SK-N-SH treated with all-trans-retinoic acid at 6 μM for 48 hours (cell line): ENCODE measurements around the gene MIA2.
A peak's percentile ranks its signal among the peaks of the same experiment; 100 is the strongest.

Experiments
- ATAC-seq: fragments of 200-7000 bp; cut with Tn5 transposase; 3 replicates; pipeline ENCODE4 v1.9.1; 2020; ENCODE audit warnings: mild to moderate bottlenecking, moderate library complexity
- ARNTL ChIP-seq: fragments of 450-650 bp; formaldehyde crosslinking; IDR thresholded peaks from 2 replicates; pipeline ENCODE4 v1.5.0; 2020; ENCODE audit warnings: low read depth, mild to moderate bottlenecking, moderate library complexity, borderline replicate concordance
- CREB5 ChIP-seq: fragments of 250-450 bp; sonication (Bioruptor Pico); IDR thresholded peaks from 2 replicates; pipeline ENCODE4 v1.5.1; 2020; ENCODE audit warnings: low read depth, mild to moderate bottlenecking, moderate library complexity
- CSDC2 ChIP-seq: fragments of 250-450 bp; sonication (Bioruptor Pico); IDR thresholded peaks from 2 replicates; pipeline ENCODE4 v1.5.0; 2020; ENCODE audit warnings: mild to moderate bottlenecking, moderate library complexity
- ESRRG ChIP-seq: fragments of 250-450 bp; sonication (Bioruptor Pico); IDR thresholded peaks from 2 replicates; pipeline ENCODE4 v1.6.1; 2021; ENCODE audit warnings: mild to moderate bottlenecking
- GLIS3 ChIP-seq: fragments of 250-450 bp; sonication (Bioruptor Pico); IDR thresholded peaks from 2 replicates; pipeline ENCODE4 v1.5.0; 2020; ENCODE audit warnings: mild to moderate bottlenecking, moderate library complexity
- ISL1 ChIP-seq: fragments of 250-450 bp; sonication (Bioruptor Pico); IDR thresholded peaks from 2 replicates; pipeline ENCODE4 v2.1.2; 2022; ENCODE audit warnings: mild to moderate bottlenecking, moderate library complexity
- OSR1 ChIP-seq: fragments of 250-450 bp; sonication (Bioruptor Pico); IDR thresholded peaks from 2 replicates; pipeline ENCODE4 v1.8.0; 2022; ENCODE audit warnings: moderate library complexity, mild to moderate bottlenecking, inconsistent platforms
- PATZ1 ChIP-seq: fragments of 250-450 bp; sonication (Bioruptor Pico); IDR thresholded peaks from 2 replicates; pipeline ENCODE4 v1.8.0; 2020; ENCODE audit warnings: mild to moderate bottlenecking, moderate library complexity, borderline replicate concordance
- POU6F1 ChIP-seq: fragments of 250-450 bp; sonication (Bioruptor Pico); IDR thresholded peaks from 2 replicates; pipeline ENCODE4 v1.8.0; 2021; ENCODE audit warnings: low read depth, mild to moderate bottlenecking, moderate library complexity, borderline replicate concordance
- PPARA ChIP-seq: fragments of 250-450 bp; sonication (Bioruptor Pico); IDR thresholded peaks from 2 replicates; pipeline ENCODE4 v1.5.0; 2020; ENCODE audit warnings: mild to moderate bottlenecking, borderline replicate concordance
- RARB ChIP-seq: fragments of 250-450 bp; sonication (Bioruptor Pico); IDR thresholded peaks from 2 replicates; pipeline ENCODE4 v1.8.0; 2021; ENCODE audit warnings: mild to moderate bottlenecking, moderate library complexity
- SNAI2 ChIP-seq: fragments of 250-450 bp; sonication (Bioruptor Pico); IDR thresholded peaks from 2 replicates; pipeline ENCODE4 v1.5.0; 2020; ENCODE audit warnings: mild to moderate bottlenecking, moderate library complexity
- TCF4 ChIP-seq: fragments of 250-450 bp; sonication (Bioruptor Pico); IDR thresholded peaks from 2 replicates; pipeline ENCODE4 v1.8.0; 2021; ENCODE audit warnings: mild to moderate bottlenecking, moderate library complexity, borderline replicate concordance
- TOX ChIP-seq: fragments of 250-450 bp; sonication (Bioruptor Pico); IDR thresholded peaks from 2 replicates; pipeline ENCODE4 v1.8.0; 2021; ENCODE audit warnings: mild to moderate bottlenecking, moderate library complexity, borderline replicate concordance
- TSHZ2 ChIP-seq: fragments of 250-450 bp; sonication (Bioruptor Pico); IDR thresholded peaks from 2 replicates; pipeline ENCODE4 v1.5.0; 2020; ENCODE audit warnings: mild to moderate bottlenecking, moderate library complexity
- ZC3H10 ChIP-seq: fragments of 250-450 bp; sonication (Bioruptor Pico); IDR thresholded peaks from 2 replicates; pipeline ENCODE4 v1.5.1; 2021; ENCODE audit warnings: mild to moderate bottlenecking, moderate library complexity
- ZFP3 ChIP-seq: fragments of 250-450 bp; sonication (Bioruptor Pico); IDR thresholded peaks from 2 replicates; pipeline ENCODE4 v1.5.0; 2020; ENCODE audit warnings: mild to moderate bottlenecking, moderate library complexity
- ZFP30 ChIP-seq: fragments of 450-650 bp; formaldehyde crosslinking; IDR thresholded peaks from 2 replicates; pipeline ENCODE4 v1.5.0; 2022; ENCODE audit warnings: mild to moderate bottlenecking, moderate library complexity
- ZNF565 ChIP-seq: fragments of 450-650 bp; formaldehyde crosslinking; conservative IDR thresholded peaks from 2 replicates; pipeline ENCODE4 v1.5.0; 2020; ENCODE audit warnings: low read depth, mild to moderate bottlenecking, moderate library complexity
- ZNF70 ChIP-seq: fragments of 450-650 bp; formaldehyde crosslinking; IDR thresholded peaks from 2 replicates; pipeline ENCODE4 v1.5.0; 2020; ENCODE audit warnings: mild to moderate bottlenecking, moderate library complexity
- ZNF8 ChIP-seq: fragments of 450-650 bp; formaldehyde crosslinking; IDR thresholded peaks from 2 replicates; pipeline ENCODE4 v1.5.0; 2020; ENCODE audit warnings: mild to moderate bottlenecking, moderate library complexity

MIA2 gene

GRCh38 chr14:39423793-39424192 is 190.1 kb downstream of the MIA2 start (continued):
- TF ChIP-seq TSHZ2 (CRISPR knock-in tag) (no peak), GLIS3 (CRISPR knock-in tag) (no peak)

GRCh38 chr14:39425947-39426346 is 192.2 kb downstream of the MIA2 start:
- no peak for ATAC-seq
- TF ChIP-seq TCF4 (CRISPR knock-in tag) (no peak), ISL1 (CRISPR knock-in tag) (no peak), ZNF8 (CRISPR knock-in tag) (no peak), PPARA (CRISPR knock-in tag) (no peak), PATZ1 (CRISPR knock-in tag) (no peak), ARNTL (no peak), SNAI2 (CRISPR knock-in tag) (no peak), ZFP3 (no peak), GLIS3 (CRISPR knock-in tag) (no peak), ZC3H10 (no peak), RARB (CRISPR knock-in tag) (no peak), TOX (CRISPR knock-in tag) (no peak), ZFP30 (CRISPR knock-in tag) (no peak), ZNF70 (CRISPR knock-in tag) (no peak)

- no peak for TF ChIP-seq SNAI2 (CRISPR knock-in tag)
- no peak for TF ChIP-seq GLIS3 (CRISPR knock-in tag)
- no peak for TF ChIP-seq ZFP3
- no peak for TF ChIP-seq ESRRG (CRISPR knock-in tag)
- no peak for TF ChIP-seq ZFP30 (CRISPR knock-in tag)
- no peak for TF ChIP-seq OSR1
- TF ChIP-seq TSHZ2 (CRISPR knock-in tag) = no peak
- TF ChIP-seq PPARA (CRISPR knock-in tag) = no peak
- no peak for TF ChIP-seq CSDC2
- no peak for TF ChIP-seq POU6F1 (CRISPR knock-in tag)
- TF ChIP-seq ZNF8 (CRISPR knock-in tag) = no peak
- no peak for TF ChIP-seq PATZ1 (CRISPR knock-in tag)
- no peak for TF ChIP-seq ZC3H10
- no peak for TF ChIP-seq ZNF565 (CRISPR knock-in tag)
- TF ChIP-seq ARNTL = no peak
- TF ChIP-seq CREB5 (CRISPR knock-in tag) = no peak
- no peak for TF ChIP-seq TOX (CRISPR knock-in tag)
- ATAC-seq = peak; percentile 58
Observed at GRCh38 chr14:39426605-39427004, 192.9 kb downstream of the MIA2 start.
